GM12875 (cell line): Measurements from ENCODE around the gene DLGAP4.

Source experiments
- H3K4me3 ChIP-seq: one replicate; pipeline ENCODE4 v1.5.1; 2011; ENCODE audit warnings: low read depth, low read length, control low read depth
- TF ChIP-seq, protein P1 (sequence below): IDR thresholded peaks from 2 replicates; pipeline ENCODE4 v1.5.1; 2011; ENCODE audit warnings: low read depth, mild to moderate bottlenecking, control low read depth, inconsistent platforms, low read length, moderate library complexity, borderline replicate concordance; ENCODE audit not compliant: insufficient read depth

DLGAP4 gene

DNA sequence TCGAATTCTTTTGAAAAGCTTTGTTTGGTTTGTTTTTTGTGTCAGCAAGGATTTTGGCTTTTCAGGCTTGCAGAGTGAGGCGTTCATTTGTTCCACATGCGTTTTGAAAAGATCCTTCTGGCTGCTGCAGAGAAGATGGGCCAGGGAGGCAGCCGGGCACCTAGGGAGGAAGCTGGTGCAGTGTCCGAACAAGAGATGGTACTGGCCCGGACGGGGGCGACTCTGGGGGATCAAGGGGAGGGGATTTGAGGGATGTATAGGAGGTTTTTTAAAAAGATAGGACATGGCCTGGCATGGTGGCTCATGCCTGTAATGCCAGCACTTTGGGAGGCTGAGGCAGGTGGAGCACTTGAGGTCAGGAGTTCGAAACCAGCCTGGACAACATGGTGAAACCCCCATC is 55.3 kb downstream of the DLGAP4 start:
- TF ChIP-seq, protein P1, sequence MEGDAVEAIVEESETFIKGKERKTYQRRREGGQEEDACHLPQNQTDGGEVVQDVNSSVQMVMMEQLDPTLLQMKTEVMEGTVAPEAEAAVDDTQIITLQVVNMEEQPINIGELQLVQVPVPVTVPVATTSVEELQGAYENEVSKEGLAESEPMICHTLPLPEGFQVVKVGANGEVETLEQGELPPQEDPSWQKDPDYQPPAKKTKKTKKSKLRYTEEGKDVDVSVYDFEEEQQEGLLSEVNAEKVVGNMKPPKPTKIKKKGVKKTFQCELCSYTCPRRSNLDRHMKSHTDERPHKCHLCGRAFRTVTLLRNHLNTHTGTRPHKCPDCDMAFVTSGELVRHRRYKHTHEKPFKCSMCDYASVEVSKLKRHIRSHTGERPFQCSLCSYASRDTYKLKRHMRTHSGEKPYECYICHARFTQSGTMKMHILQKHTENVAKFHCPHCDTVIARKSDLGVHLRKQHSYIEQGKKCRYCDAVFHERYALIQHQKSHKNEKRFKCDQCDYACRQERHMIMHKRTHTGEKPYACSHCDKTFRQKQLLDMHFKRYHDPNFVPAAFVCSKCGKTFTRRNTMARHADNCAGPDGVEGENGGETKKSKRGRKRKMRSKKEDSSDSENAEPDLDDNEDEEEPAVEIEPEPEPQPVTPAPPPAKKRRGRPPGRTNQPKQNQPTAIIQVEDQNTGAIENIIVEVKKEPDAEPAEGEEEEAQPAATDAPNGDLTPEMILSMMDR: no peak
- no peak overlapping the region for H3K4me3 ChIP-seq

DNA sequence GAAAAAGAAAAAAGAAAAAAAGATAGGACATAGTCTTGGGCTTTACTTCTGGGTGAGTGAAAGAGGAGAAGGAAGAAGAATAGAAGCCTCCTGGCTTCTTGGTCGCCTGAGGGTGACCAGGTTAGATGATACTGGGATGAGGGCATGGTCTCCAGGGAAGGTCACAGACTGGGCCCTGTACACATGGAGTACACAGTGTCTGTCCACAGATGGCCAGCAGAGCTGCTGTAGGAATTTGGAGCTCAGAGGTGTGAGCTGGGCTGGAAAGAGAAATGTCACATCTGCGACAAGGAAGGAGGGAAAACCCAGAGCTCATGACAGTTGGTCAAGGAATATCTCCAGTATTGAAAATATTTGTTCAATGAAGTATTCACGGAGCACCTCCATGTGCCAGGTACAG is 56.1 kb downstream of the DLGAP4 start:
- H3K4me3 ChIP-seq: no peak overlapping the region
- TF ChIP-seq, protein P1: no peak

DNA sequence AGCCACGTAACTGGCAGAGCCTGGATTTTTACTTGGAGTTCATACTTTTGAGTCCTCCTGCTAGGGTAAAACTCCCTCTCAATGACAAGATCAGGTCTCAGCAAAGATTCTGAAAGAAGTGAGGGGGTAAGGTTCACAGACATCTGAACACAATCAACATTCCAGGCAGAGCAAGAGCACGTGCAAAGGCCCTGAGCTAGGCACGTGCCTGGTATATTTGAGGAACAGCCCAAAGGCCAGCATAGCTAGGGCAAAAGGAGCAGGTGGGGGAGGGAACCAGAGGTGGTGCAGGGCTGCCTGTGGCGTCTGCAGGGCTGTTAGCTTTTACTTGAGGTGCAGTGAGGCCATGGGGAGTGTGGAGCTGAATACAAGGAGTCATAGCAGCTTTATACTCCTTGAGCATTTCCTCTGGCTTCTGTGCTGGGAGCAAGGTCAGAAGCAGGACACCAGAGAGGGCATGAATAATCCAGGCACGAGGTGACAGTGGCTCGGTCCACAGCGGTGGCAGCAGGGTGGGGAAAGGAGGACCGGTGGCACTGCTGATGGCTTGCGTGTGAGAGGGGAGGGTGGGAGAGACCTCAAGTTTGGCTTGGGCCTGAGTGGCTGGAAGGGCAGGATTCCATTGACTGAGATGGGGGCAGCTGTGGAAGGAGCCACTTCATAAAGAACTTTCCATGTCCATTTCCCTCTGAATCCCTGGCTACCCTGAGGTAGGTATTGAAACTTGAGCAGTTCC is 57.0 kb downstream of the DLGAP4 start:
- TF ChIP-seq, protein P1: no peak
- no peak overlapping the region for H3K4me3 ChIP-seq

DNA sequence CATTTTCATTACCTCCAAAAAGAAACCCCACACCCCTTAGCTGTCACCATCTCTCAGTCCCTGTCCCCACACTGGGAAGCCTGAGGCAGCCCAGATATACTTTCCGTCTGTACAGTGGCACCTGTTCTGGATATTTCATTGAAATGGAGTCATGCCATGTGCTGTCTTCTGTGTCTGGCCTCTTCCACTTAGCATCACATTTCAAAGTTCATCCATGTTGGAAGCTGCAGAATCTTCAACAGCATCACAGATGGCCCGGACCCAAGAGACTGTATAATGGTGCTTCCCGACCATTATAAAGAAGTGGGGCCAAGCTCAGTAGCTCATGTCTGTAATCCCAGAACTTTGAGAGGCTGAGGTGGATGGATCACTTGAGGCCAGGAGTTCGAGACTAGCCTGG is 58.4 kb downstream of the DLGAP4 start:
- TF ChIP-seq, protein P1: no peak
- no peak overlapping the region for H3K4me3 ChIP-seq

DNA sequence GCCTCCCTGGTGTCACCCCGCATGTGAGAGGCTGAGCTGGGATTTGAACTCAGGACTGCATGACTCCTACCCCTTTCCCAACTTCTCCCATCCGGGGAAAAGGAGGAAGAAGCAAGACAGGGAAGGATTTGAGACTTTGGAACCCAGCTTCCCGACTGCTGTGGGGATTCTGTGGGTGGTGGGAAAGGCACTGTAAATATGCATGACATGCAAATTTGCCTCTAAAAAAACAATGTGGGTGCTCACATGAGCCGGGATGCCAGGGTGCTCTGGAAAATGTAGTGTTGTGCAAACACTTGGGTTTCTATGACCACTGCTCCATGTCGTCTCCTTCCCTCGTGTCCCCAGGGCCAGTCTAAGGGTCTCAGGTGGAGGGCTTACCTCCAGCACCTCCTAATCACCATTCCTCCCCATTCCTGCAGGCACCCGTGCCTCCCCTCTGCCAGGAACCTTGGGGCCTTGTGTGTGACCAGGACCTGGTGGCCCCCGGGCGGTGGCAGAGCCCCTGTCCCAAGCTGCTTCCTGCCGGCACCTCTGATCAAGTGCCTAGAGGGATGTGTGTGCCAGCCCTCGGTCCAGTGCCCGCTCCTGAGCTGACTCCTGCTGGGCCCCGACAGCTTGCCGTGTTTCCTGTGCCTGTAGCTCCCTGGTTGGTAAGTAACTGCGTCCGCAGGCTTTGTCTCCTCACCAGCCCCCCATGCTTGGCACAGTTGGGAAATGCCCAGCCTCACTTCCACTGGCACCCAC is 60.7 kb downstream of the DLGAP4 start:
- H3K4me3 ChIP-seq: no peak overlapping the region
- TF ChIP-seq, protein P1: no peak

DNA sequence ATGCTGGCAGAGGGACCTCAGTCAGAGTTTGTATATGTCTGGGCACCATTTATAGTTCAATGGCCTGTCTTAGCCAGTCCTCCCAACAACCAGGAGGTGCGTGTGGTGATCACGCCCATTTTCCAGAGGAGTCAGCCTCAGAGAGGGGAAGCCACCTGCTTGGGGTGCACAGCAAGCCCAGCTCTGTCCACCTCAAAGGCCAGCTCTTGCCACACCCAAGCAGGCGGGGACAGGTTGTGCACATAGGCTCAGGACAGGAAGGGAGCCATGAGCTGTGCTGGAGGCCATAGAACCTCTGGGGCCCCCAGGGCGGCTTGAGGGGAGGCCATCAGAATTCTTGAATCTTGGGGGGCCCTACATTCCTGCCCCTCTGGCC is 61.2 kb downstream of the DLGAP4 start:
- no peak overlapping the region for H3K4me3 ChIP-seq
- TF ChIP-seq, protein P1: no peak

DNA sequence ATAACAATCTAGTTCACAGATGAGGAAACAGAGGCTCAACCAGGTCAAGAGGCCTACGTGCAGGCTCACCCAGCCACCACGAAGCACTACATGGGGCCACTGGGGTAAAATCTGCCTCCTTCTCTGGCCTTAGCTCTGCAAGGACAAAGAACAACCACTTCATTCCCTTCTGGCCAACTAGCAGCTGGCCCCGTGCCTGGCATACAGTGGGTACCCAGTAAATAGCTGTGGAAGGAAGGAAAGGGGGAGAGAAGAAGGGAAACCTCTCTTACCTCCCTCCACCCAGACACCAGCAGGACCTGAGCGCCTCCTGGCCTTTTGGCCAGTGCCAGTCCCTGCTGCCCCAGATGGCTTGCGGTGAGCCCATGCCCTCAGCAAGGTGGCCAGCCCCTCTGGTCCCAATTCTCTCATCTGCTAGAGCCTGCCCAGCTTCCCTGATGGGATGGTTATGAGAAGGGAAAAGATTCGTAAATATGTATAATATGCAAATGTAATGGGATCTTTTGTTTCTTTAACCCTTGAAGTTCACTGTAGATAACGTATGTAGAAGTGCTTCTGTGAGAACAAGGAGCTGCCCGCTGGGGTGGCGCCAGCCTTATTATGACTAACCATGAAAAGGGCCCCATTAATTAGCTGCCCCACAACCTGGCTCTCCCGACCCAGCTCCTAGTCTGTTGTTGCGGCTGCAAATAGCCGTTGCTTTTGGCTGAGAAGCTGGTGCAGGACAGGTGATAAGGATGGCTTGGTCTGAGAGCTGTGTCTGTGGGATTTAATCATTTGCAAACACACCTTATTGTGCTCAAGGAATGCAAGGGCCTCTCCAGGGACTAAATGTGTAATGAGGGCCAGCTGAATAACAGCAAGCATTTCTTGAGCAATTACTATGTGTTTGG is 62.0 kb downstream of the DLGAP4 start:
- no peak overlapping the region for H3K4me3 ChIP-seq
- TF ChIP-seq, protein P1: no peak
